CD8-positive, alpha-beta memory T cell (primary cell): ENCODE data around the gene ACTL8. TPM values are rescaled to one million over a fixed set of nuclear protein-coding genes. Genes with fewer than 3 reads are reported as not detected.
A peak's percentile ranks its signal among the peaks of the same experiment; 100 is the strongest.

Experiments
- CTCF ChIA-PET: fragments of 350-600 bp; sonication (Branson Sonifier 250); formaldehyde crosslinking; loops from one replicate; lab custom pipeline; 2021; ENCODE audit warnings: antibody characterized with exemption; lab: Charles Lee
- POLR2A ChIA-PET: fragments of 350-600 bp; sonication (Branson Sonifier 250); formaldehyde crosslinking; loops from one replicate; lab custom pipeline; 2021; ENCODE audit warnings: antibody characterized with exemption; lab: Charles Lee
- DNase-seq, 5 donors: peaks; one replicate each; pipeline versions ENCODE4 v3.0.0 to v3.0.0-alpha.2; 2020 to 2022; ENCODE audit warnings: mixed read lengths in 1 of 5
- H3K27ac ChIP-seq: one replicate; pipeline ENCODE4 v1.7.0; 2013; ENCODE audit warnings: low read depth, mild to moderate bottlenecking, low read length, moderate library complexity
- H3K27me3 ChIP-seq: 2 replicates; pipeline ENCODE4 v1.7.0; 2013; ENCODE audit warnings: low read length, mild to moderate bottlenecking; ENCODE audit not compliant: insufficient read depth, poor library complexity, severe bottlenecking
- H3K36me3 ChIP-seq: 2 replicates; pipeline ENCODE4 v1.7.0; 2013; ENCODE audit warnings: mild to moderate bottlenecking, low read length, moderate library complexity; ENCODE audit not compliant: insufficient read depth
- H3K4me1 ChIP-seq: 2 replicates; pipeline ENCODE4 v1.7.0; 2013; ENCODE audit warnings: mild to moderate bottlenecking, low read length, moderate library complexity; ENCODE audit not compliant: insufficient read depth
- H3K4me3 ChIP-seq: 2 replicates; pipeline ENCODE4 v1.7.0; 2013; ENCODE audit warnings: mild to moderate bottlenecking, low read length
- H3K9me3 ChIP-seq: 2 replicates; pipeline ENCODE4 v1.7.0; 2013; ENCODE audit warnings: mild to moderate bottlenecking, low read length
- H3K27ac Mint-ChIP-seq, 8 donors: one replicate each; pipeline ENCODE4 v1.8.0; 2020 to 2021; ENCODE audit warnings: mixed read lengths in 8 of 8, mild to moderate bottlenecking in 6 of 8, inconsistent platforms in 3 of 8, moderate library complexity in 3 of 8
- H3K27me3 Mint-ChIP-seq, 2 donors: one replicate each; pipeline ENCODE4 v1.8.0; 2020 to 2021; ENCODE audit warnings: mixed read lengths in 2 of 2, mild to moderate bottlenecking in 1 of 2, moderate library complexity in 1 of 2
- H3K36me3 Mint-ChIP-seq, 3 donors: one replicate each; pipeline ENCODE4 v1.8.0; 2020 to 2021; ENCODE audit warnings: mixed read lengths in 3 of 3, inconsistent platforms in 1 of 3, mild to moderate bottlenecking in 1 of 3
- H3K4me1 Mint-ChIP-seq, 3 donors: one replicate each; pipeline ENCODE4 v1.8.0; 2020 to 2021; ENCODE audit warnings: mixed read lengths in 3 of 3, inconsistent platforms in 1 of 3, mild to moderate bottlenecking in 1 of 3
- H3K4me3 Mint-ChIP-seq, 7 donors: one replicate each; pipeline ENCODE4 v1.8.0; 2020 to 2021; ENCODE audit warnings: mixed read lengths in 7 of 7, mild to moderate bottlenecking in 6 of 7, moderate library complexity in 4 of 7, inconsistent platforms in 2 of 7
- H3K9me3 Mint-ChIP-seq, 5 donors: one replicate each; pipeline ENCODE4 v1.8.0; 2020 to 2022; ENCODE audit warnings: mixed read lengths in 5 of 5, mild to moderate bottlenecking in 3 of 5, moderate library complexity in 2 of 5, inconsistent platforms in 1 of 5
- polyA plus RNA-seq: library from polyadenylated mRNA; unstranded; fragments of 300-500 nt; fragmentation: Illumina TruSeq; gene quantifications from one replicate; pipeline ENCODE4 v1.2.3, GENCODE V29; 2021
- total RNA-seq, 2 experiments: library from RNA; stranded (reverse); gene quantifications; one replicate each; pipeline ENCODE4 v1.2.3, GENCODE V29; 2021

Gene ACTL8
- total and polyA plus RNA-seq, 3 experiments from 2014 or later = not detected

GRCh38 chr1:17845583-17845982, 90.5 kb downstream of the ACTL8 start:
- ChIA-PET POLR2A (no interaction called here), CTCF (no interaction called here)
- no peaks in the 10 kb centered on the region for H3K27me3 ChIP-seq
- H3K27ac Mint-ChIP-seq = no peak overlapping the region
- H3K4me1 ChIP-seq = no peaks in the 10 kb centered on the region
- peaks cover 0 to 3% (median 0%) of the 10 kb centered on the region in 5 donors for H3K9me3 Mint-ChIP-seq
- no peaks in the 10 kb centered on the region for H3K36me3 ChIP-seq
- H3K27me3 Mint-ChIP-seq = peaks cover 7 to 15% of the 10 kb centered on the region in 2 donors
- no peaks in the 10 kb centered on the region for H3K36me3 Mint-ChIP-seq
- H3K27ac ChIP-seq = no peak overlapping the region
- no peak for DNase-seq
- H3K4me3 Mint-ChIP-seq = no peak overlapping the region
- no peaks in the 10 kb centered on the region for H3K4me1 Mint-ChIP-seq
- H3K9me3 ChIP-seq = no peaks in the 10 kb centered on the region
- H3K4me3 ChIP-seq = no peak overlapping the region

- Mint-ChIP-seq H3K27me3 (peaks cover 7 to 15% of the 10 kb centered on the region in 2 donors), H3K36me3 (no peaks in the 10 kb centered on the region), H3K4me1 (no peaks in the 10 kb centered on the region), H3K4me3 (peak overlapping the region in 1 of 7 donors; percentile 15), H3K9me3 (peaks cover 0 to 3% (median 0%) of the 10 kb centered on the region in 5 donors), H3K27ac (no peak overlapping the region)
- DNase-seq = no peak
- ChIA-PET POLR2A (no interaction called here), CTCF (no interaction called here)
- H3K36me3 ChIP-seq = no peaks in the 10 kb centered on the region
- H3K4me3 ChIP-seq = no peak overlapping the region
- H3K27me3 ChIP-seq = no peaks in the 10 kb centered on the region
- H3K4me1 ChIP-seq = no peaks in the 10 kb centered on the region
- no peak overlapping the region for H3K27ac ChIP-seq
- H3K9me3 ChIP-seq = no peaks in the 10 kb centered on the region
Measured at GRCh38 chr1:17846341-17846740, 91.2 kb downstream of the ACTL8 start.

- Mint-ChIP-seq H3K27me3 (peaks cover 9 to 12% of the 10 kb centered on the region in 2 donors), H3K27ac (no peak overlapping the region)
- POLR2A ChIA-PET = no interaction called here
Measured at GRCh38 chr1:17847111-17847510, 92.0 kb downstream of the ACTL8 start.

GRCh38 chr1:17849216-17849615, 94.1 kb downstream of the ACTL8 start:
- POLR2A ChIA-PET = no interaction called here

More at GRCh38 chr1:17847111-17847510, 92.0 kb downstream of the ACTL8 start:
- Histone ChIP-seq H3K4me3 (no peak overlapping the region), H3K27me3 (no peaks in the 10 kb centered on the region), H3K9me3 (no peaks in the 10 kb centered on the region), H3K4me1 (no peaks in the 10 kb centered on the region), H3K27ac (no peak overlapping the region), H3K36me3 (no peaks in the 10 kb centered on the region)
- Mint-ChIP-seq H3K36me3 (no peaks in the 10 kb centered on the region), H3K4me1 (no peaks in the 10 kb centered on the region), H3K4me3 (no peak overlapping the region), H3K9me3 (peaks cover 0 to 3% (median 0%) of the 10 kb centered on the region in 5 donors)
- no peak for DNase-seq
- CTCF ChIA-PET = no interaction called here

GRCh38 chr1:17851056-17851455, 95.9 kb downstream of the ACTL8 start:
- no peak for DNase-seq
- Mint-ChIP-seq H3K36me3 (no peaks in the 10 kb centered on the region), H3K27ac (no peak overlapping the region), H3K4me1 (no peaks in the 10 kb centered on the region), H3K27me3 (peaks cover 0 to 7% of the 10 kb centered on the region in 2 donors), H3K9me3 (peaks cover 0 to 3% (median 0%) of the 10 kb centered on the region in 5 donors), H3K4me3 (no peak overlapping the region)
- ChIA-PET POLR2A (no interaction called here), CTCF (no interaction called here)
- H3K4me1 ChIP-seq = no peaks in the 10 kb centered on the region
- no peaks in the 10 kb centered on the region for H3K9me3 ChIP-seq
- H3K36me3 ChIP-seq = no peaks in the 10 kb centered on the region
- H3K27ac ChIP-seq = no peak overlapping the region
- no peaks in the 10 kb centered on the region for H3K27me3 ChIP-seq
- H3K4me3 ChIP-seq = no peak overlapping the region

More at GRCh38 chr1:17849216-17849615, 94.1 kb downstream of the ACTL8 start:
- H3K4me1 ChIP-seq = no peaks in the 10 kb centered on the region
- CTCF ChIA-PET = no interaction called here
- no peak for DNase-seq
- no peaks in the 10 kb centered on the region for H3K4me1 Mint-ChIP-seq
- peaks cover 0 to 9% of the 10 kb centered on the region in 2 donors for H3K27me3 Mint-ChIP-seq
- no peaks in the 10 kb centered on the region for H3K27me3 ChIP-seq
- H3K36me3 ChIP-seq = no peaks in the 10 kb centered on the region
- H3K9me3 Mint-ChIP-seq = peaks cover 0 to 3% (median 0%) of the 10 kb centered on the region in 5 donors
- H3K4me3 ChIP-seq = no peak overlapping the region
- H3K9me3 ChIP-seq = no peaks in the 10 kb centered on the region
- no peak overlapping the region for H3K27ac Mint-ChIP-seq
- no peaks in the 10 kb centered on the region for H3K36me3 Mint-ChIP-seq
- H3K4me3 Mint-ChIP-seq = no peak overlapping the region
- no peak overlapping the region for H3K27ac ChIP-seq

- H3K4me1 Mint-ChIP-seq = no peaks in the 10 kb centered on the region
- H3K36me3 Mint-ChIP-seq = no peaks in the 10 kb centered on the region
- CTCF ChIA-PET = interaction anchor here (1.1 kb wide), 1 partner anchor 22 kb away, joined by 3 read pairs; no protein-coding TSS in a partner anchor
- no peak overlapping the region for H3K27ac ChIP-seq
- H3K9me3 Mint-ChIP-seq = peaks cover 0 to 3% (median 0%) of the 10 kb centered on the region in 5 donors
- H3K4me3 Mint-ChIP-seq = no peak overlapping the region
- H3K4me1 ChIP-seq = no peaks in the 10 kb centered on the region
- peaks cover 0 to 4% of the 10 kb centered on the region in 2 donors for H3K27me3 Mint-ChIP-seq
- no peak overlapping the region for H3K27ac Mint-ChIP-seq
- H3K27me3 ChIP-seq = no peaks in the 10 kb centered on the region
- DNase-seq = no peak
- H3K36me3 ChIP-seq = no peaks in the 10 kb centered on the region
- no peaks in the 10 kb centered on the region for H3K9me3 ChIP-seq
- POLR2A ChIA-PET = no interaction called here
- no peak overlapping the region for H3K4me3 ChIP-seq
Measured at GRCh38 chr1:17852383-17852782, 97.2 kb downstream of the ACTL8 start.

- H3K27me3 Mint-ChIP-seq = peaks cover 0 to 9% of the 10 kb centered on the region in 2 donors
- ChIA-PET CTCF (no interaction called here), POLR2A (no interaction called here)
- no peaks in the 10 kb centered on the region for H3K4me1 Mint-ChIP-seq
- no peak overlapping the region for H3K4me3 Mint-ChIP-seq
- Histone ChIP-seq H3K4me1 (no peaks in the 10 kb centered on the region), H3K27ac (no peak overlapping the region), H3K4me3 (no peak overlapping the region), H3K9me3 (no peaks in the 10 kb centered on the region), H3K27me3 (no peaks in the 10 kb centered on the region), H3K36me3 (no peaks in the 10 kb centered on the region)
- peaks cover 0 to 3% (median 0%) of the 10 kb centered on the region in 5 donors for H3K9me3 Mint-ChIP-seq
- H3K27ac Mint-ChIP-seq = no peak overlapping the region
- no peak for DNase-seq
- H3K36me3 Mint-ChIP-seq = no peaks in the 10 kb centered on the region
Measured at GRCh38 chr1:17853241-17853935, 98.3 kb downstream of the ACTL8 start.

GRCh38 chr1:17856496-17857108, 101.5 kb downstream of the ACTL8 start:
- peaks cover 0 to 8% of the 10 kb centered on the region in 2 donors for H3K27me3 Mint-ChIP-seq
- no peak for DNase-seq
- H3K4me1 Mint-ChIP-seq = no peaks in the 10 kb centered on the region
- H3K27ac ChIP-seq = no peak overlapping the region
- no peaks in the 10 kb centered on the region for H3K4me1 ChIP-seq
- no peaks in the 10 kb centered on the region for H3K9me3 Mint-ChIP-seq
- H3K27ac Mint-ChIP-seq = no peak overlapping the region
- no peak overlapping the region for H3K4me3 Mint-ChIP-seq
- POLR2A ChIA-PET = no interaction called here
- no peaks in the 10 kb centered on the region for H3K9me3 ChIP-seq
- no peaks in the 10 kb centered on the region for H3K36me3 ChIP-seq
- H3K36me3 Mint-ChIP-seq = no peaks in the 10 kb centered on the region
- no peaks in the 10 kb centered on the region for H3K27me3 ChIP-seq
- no peak overlapping the region for H3K4me3 ChIP-seq
- CTCF ChIA-PET = no interaction called here
